ENCODE measurements around the gene GRIA4.
A peak's percentile ranks its signal among the peaks of the same experiment; 100 is the strongest.

GRIA4 gene

DNA sequence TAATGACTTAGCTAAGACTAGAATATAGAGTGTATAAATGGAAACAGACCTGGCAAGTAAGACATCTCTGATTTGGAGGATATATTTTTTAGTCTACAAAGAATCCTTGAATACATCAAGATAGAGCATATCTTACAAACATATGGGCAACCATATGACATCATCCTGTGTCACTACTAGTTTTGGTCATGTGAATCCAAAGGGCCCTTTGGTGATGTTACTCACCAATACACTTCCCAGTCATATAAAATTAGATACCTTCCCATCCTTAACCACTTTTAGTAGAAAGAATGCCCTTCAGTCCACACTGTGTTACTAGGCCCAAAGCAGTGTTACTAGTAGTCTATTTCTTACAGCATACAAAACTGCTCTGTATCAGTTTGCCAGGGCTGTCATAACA, 31.6 kb downstream of the GRIA4 start:
- no peak for DNase-seq

DNA sequence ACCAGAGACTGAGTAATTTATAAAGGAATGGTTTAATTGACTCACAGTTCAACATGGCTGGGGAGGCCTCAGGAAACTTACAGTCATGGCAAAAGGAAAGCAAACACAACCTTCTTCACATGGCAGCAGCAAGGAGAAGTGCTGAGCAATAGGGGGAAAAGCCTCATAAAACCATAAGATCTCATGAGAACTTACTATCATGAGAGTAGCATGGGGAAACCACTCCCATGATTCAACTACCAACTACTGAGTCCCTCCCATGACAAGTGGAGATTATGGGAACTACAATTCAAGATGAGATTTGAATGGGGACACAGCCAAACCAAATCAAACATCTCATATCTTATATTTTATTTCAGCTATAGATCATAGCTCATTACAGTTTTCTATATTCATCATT, 33.0 kb downstream of the GRIA4 start:
- no peak for DNase-seq

- no peak for DNase-seq
Observed at GRCh38 chr11:105644839-105645573, 35.1 kb downstream of the GRIA4 start.

DNA sequence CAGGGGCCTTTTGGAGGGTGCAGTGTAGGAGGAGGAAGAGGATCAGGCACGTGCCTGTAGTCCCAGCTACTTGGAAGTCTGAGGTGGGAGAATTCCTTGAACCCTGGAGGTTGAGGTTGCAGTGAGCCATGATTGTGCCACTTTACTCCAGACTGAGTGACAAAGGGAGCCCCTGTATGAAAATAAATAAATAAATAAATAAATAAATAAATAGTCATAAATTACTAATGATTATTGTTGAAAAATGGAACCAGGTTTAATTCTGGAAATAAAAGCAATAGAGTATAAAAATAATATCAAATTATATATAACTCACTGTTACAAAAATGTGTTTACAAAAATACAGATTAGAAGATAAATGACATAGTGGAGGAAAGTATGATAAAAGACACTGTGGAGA, 37.9 kb downstream of the GRIA4 start:
- no peak for DNase-seq

- DNase-seq = no peak
Observed at GRCh38 chr11:105648762-105649161, 38.9 kb downstream of the GRIA4 start.

DNA sequence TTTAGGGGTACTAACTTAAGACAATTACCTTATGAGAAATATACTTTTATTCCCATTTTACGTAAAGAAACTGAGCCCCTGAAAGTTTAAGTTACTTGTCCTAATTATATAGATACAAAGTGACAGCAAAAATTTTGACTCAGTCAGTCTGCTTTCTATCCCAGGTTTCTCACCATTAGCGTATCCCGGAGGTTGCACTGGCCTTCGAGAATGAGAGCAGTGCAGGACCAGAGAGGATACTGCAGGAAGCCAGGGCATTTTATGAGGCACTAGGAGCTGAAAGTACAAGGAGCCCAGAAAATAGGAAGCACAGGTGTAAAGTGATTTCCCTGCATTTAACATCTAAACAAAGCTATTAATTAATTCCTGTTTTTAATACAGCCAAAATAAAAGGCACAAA, 55.4 kb downstream of the GRIA4 start:
- DNase-seq = no peak

GRCh38 chr11:105667441-105667840, 57.6 kb downstream of the GRIA4 start:
- no peak for DNase-seq

DNA sequence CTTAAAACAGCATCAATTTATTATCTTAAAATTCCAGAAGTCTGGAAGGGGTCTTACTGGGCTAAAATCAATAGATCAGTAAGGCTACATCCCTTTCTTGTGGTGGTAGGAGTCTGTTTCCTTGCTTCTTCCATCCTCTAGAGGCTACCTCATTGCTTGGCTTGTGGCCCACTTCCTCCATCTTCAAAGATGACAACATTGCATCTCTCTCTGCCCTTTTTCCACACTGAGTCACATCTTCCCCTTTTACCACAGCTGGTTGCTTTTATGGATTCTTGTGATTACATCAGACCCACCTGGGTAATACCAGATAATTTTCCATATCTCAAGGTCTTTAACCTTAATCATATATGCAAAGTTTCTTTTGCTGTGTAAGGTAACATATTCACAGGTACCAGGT, 60.9 kb downstream of the GRIA4 start:
- no peak for DNase-seq

- peak; percentile 61 for DNase-seq
Observed at GRCh38 chr11:105673089-105673488, 63.2 kb downstream of the GRIA4 start.

- DNase-seq = no peak
Observed at GRCh38 chr11:105689631-105690030, 79.8 kb downstream of the GRIA4 start.

GRCh38 chr11:105690467-105690866, 80.6 kb downstream of the GRIA4 start:
- no peak for DNase-seq

GRCh38 chr11:105693075-105693759, 83.3 kb downstream of the GRIA4 start:
- no peak for DNase-seq

GRCh38 chr11:105696000-105696399, 86.1 kb downstream of the GRIA4 start:
- DNase-seq = no peak

GRCh38 chr11:105697291-105697690, 87.4 kb downstream of the GRIA4 start:
- no peak for DNase-seq

- no peak for DNase-seq
Observed at GRCh38 chr11:105699203-105699602, 89.3 kb downstream of the GRIA4 start.

DNA sequence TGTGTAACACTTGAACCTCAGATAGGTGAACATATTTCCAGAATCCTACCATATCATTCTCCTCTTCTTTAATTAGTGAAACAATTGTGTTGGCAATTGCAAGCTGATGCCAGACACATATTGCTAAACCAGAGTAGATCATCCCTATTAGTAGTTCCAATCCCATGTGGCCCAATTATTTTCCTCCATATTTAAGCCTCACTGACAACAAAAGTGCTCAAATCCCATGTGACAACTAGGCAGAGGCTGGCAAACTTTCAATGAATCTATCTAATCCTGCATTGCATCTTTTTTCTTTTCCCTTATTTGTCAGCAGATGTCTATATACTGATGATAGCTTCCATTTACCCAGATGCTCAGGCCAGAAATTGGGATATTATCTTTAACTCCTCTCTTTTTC, 90.4 kb downstream of the GRIA4 start:
- DNase-seq = no peak

- no peak for DNase-seq
Observed at GRCh38 chr11:105701098-105701497, 91.2 kb downstream of the GRIA4 start.

DNA sequence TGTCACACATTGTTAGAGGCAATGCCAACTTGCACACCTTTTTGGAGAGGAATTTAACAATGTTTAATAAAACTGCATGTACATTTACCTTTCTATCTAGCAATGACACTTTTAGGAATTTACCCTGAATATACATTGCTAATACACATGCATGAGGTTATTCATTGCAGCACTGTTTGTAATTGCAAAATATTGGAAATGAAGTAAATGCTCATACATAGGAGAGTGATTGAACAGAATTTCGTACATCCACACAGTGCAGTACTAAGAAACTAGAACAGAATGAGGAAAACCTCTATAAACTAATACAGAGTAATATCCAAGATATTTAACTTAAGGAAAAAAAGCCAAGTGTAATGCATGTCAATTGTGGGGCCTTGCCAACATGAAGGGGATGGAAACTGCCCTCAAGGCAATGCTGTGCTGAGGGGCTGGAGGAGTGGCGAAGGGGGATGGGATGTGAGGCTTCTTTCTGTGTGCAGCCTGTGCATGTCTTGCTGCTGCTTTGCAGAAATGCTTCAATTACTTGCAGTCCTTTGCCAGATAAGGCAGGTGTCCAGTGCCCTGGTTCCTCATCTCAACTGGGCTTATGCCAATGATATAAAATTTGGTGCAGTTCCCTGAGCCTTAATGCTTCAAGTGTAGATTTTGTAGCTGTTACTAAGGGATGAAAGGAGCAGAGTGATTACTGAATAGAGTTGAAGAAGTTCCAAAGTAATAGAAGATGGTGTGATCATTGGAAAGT, 96.1 kb downstream of the GRIA4 start:
- DNase-seq = no peak

GRCh38 chr11:105713106-105713505, 103.2 kb downstream of the GRIA4 start:
- DNase-seq = no peak

GRCh38 chr11:105713696-105714095, 103.8 kb downstream of the GRIA4 start:
- no peak for DNase-seq

- no peak for DNase-seq
Observed at GRCh38 chr11:105718641-105719040, 108.8 kb downstream of the GRIA4 start.

DNA sequence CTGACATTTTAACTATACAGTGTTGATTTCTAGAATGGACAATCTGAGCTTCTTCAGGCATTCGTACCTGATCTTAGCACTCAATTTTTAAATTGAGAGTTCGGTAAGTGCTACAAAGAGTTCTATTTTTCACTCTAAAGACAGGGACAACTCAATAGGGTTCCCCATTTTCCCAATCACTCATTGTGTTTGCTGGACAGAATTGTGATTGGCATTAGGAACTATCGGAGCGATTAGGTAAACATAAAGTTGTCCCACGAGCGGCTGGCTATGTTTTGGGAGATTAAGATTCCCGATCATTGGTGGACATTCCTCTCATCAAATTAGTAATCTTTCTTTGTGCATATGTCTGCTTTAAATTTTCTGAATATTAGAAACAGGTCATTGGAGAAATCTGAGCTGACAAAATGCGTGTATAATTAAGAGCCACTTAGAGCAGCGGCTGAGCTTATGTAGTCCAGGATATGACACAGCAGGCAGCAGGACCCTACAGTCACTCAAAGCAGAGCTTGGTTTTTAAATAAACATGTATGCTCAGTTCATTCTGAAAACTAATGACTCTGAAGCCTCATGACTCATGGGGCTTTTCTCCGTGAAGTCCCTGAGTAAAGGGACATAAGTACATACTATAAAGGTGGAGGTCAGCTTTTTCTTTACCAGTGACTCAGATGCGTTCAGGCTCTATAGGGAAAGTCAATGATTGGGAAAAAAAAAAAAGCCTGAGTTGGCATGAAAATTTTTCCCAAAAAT, 109.4 kb downstream of the GRIA4 start:
- no peak for DNase-seq

- no peak for DNase-seq
Observed at GRCh38 chr11:105720096-105720495, 110.2 kb downstream of the GRIA4 start.

Data from islet precursor cell (in vitro differentiated cells).